Uterus (tissue), 4 donors: ENCODE measurements around the gene UXS1. TPM values are rescaled to one million over a fixed set of nuclear protein-coding genes. Genes with fewer than 3 reads are reported as not detected.

ENCODE experiments used
- DNase-seq, 2 donors: peaks; one replicate each; pipeline ENCODE4 v3.0.0-alpha.2; 2019 to 2020
- H3K27ac ChIP-seq, 2 donors: fragments of 200-600 bp; sonication (generic); 1 replicate in 1 of 2; 2 replicates in 1 of 2; pipeline ENCODE4 v1.5.1; 2016 to 2018
- H3K27me3 ChIP-seq, 2 donors: fragments of 200-600 bp; sonication (generic); one replicate each; pipeline ENCODE4 v1.5.1; 2018 to 2019; ENCODE audit warnings: control low read depth in 1 of 2
- H3K36me3 ChIP-seq, 2 donors: fragments of 200-600 bp; sonication (generic); one replicate each; pipeline ENCODE4 v1.5.1; 2019; ENCODE audit warnings: control low read depth in 1 of 2
- H3K4me1 ChIP-seq, 2 donors: fragments of 200-600 bp; sonication (generic); one replicate each; pipeline ENCODE4 v1.5.1; 2018 to 2019; ENCODE audit warnings: control low read depth in 1 of 2
- H3K4me3 ChIP-seq, 2 donors: fragments of 200-600 bp; sonication (generic); 1 replicate in 1 of 2; 2 replicates in 1 of 2; pipeline ENCODE4 v1.5.1; 2018 to 2019; ENCODE audit warnings: mild to moderate bottlenecking in 1 of 2
- H3K9me3 ChIP-seq, 2 donors: fragments of 200-600 bp; sonication (generic); one replicate each; pipeline ENCODE4 v1.5.1; 2019; ENCODE audit warnings: control low read depth in 1 of 2
- POLR2A ChIP-seq, 2 donors: fragments of 450-650 bp; IDR thresholded peaks; one replicate each; pipeline ENCODE4 v1.6.1; 2016; ENCODE audit warnings: antibody characterized with exemption in 2 of 2, mild to moderate bottlenecking in 1 of 2, moderate library complexity in 1 of 2
- intact Hi-C: fragments of 100-400 bp; cut with DNase I; formaldehyde crosslinking; loops from one replicate; pipeline ENCODE4 v1.15.1; 2023; ENCODE audit warnings: low total_unique reads
- total RNA-seq, 4 donors: library from RNA; depleted of rRNA in 3 of 4; stranded (reverse); fragments of >200 nt in 3 of 4; gene quantifications; one replicate each; pipeline versions ENCODE4 v1.1.0 to v1.2.4, GENCODE V29; 2014 to 2023
- TF ChIP-seq, protein P1 (sequence below), 4 experiments: fragments of 200-600 bp in 2 of 4; fragments of 450-650 bp in 2 of 4; sonication (generic) in 2 of 4; IDR thresholded peaks; one replicate each; pipeline ENCODE4 v1.5.1; 2016 to 2019; ENCODE audit warnings: antibody characterized with exemption in 4 of 4, mild to moderate bottlenecking in 2 of 4, moderate library complexity in 1 of 4
- donor health status: DM: yes; HTN: yes; CAD: no.

The UXS1 gene
- total RNA-seq, 4 donors from 2014 or later = 26.2 to 103 (median 74.8) TPM

DNA sequence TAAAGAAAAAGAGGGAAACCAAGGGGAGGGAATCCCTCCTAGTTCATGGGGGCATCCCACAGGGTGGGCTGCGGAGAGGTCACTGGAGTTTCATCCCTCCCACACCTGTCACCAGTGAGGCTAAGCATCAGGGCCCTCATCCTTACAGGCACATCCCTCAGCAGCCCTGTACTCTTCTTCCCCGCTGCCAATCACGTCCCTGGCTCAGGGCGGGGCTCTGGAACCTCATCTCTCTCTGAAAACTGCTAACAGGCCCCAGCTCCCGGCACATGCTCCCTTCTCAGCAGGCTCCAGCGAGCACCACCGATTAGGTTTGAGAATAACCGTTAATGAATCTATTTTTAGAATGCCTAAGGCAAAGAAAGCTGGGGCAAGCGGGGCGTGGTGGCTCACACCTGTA lies 13.0 kb downstream of the UXS1 start:
- H3K4me1 ChIP-seq = no peaks in the 10 kb centered on the region
- no peaks in the 10 kb centered on the region for H3K36me3 ChIP-seq
- DNase-seq = no peak
- TF ChIP-seq POLR2A (IDR thresholded peaks at IDR 0.05) = no peak
- TF ChIP-seq, protein P1, sequence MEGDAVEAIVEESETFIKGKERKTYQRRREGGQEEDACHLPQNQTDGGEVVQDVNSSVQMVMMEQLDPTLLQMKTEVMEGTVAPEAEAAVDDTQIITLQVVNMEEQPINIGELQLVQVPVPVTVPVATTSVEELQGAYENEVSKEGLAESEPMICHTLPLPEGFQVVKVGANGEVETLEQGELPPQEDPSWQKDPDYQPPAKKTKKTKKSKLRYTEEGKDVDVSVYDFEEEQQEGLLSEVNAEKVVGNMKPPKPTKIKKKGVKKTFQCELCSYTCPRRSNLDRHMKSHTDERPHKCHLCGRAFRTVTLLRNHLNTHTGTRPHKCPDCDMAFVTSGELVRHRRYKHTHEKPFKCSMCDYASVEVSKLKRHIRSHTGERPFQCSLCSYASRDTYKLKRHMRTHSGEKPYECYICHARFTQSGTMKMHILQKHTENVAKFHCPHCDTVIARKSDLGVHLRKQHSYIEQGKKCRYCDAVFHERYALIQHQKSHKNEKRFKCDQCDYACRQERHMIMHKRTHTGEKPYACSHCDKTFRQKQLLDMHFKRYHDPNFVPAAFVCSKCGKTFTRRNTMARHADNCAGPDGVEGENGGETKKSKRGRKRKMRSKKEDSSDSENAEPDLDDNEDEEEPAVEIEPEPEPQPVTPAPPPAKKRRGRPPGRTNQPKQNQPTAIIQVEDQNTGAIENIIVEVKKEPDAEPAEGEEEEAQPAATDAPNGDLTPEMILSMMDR (IDR thresholded peaks at IDR 0.05) = no peak
- H3K27ac ChIP-seq = no peak overlapping the region
- no peaks in the 10 kb centered on the region for H3K9me3 ChIP-seq
- H3K4me3 ChIP-seq = no peak overlapping the region
- intact Hi-C loops = no loop called here
- H3K27me3 ChIP-seq = no peaks in the 10 kb centered on the region

DNA sequence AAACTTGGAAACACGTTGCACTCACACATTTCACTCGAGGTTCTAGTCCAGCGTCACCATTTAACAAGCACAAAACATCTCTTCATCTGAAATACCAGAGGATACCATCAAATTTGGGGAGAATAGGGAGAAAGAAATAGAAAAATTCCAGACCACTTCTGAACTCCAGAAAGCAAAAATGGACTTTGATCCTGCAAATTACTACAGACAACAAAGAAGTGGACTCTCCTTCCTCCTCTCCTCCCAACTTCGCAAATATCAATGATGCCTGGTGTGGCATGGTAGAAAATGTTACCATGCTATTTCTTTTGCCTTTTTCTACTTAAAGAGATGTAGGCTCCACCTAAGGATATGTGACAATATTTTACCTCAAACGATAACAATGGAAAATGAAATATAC lies 13.5 kb downstream of the UXS1 start:
- no peak overlapping the region for H3K4me3 ChIP-seq
- H3K9me3 ChIP-seq = no peaks in the 10 kb centered on the region
- intact Hi-C loops = no loop called here
- no peak overlapping the region for H3K27ac ChIP-seq
- H3K27me3 ChIP-seq = no peaks in the 10 kb centered on the region
- H3K36me3 ChIP-seq = no peaks in the 10 kb centered on the region
- H3K4me1 ChIP-seq = no peaks in the 10 kb centered on the region
- DNase-seq = no peak
- TF ChIP-seq, protein P1 (IDR thresholded peaks at IDR 0.05) = no peak
- no peak for TF ChIP-seq POLR2A (IDR thresholded peaks at IDR 0.05)

DNA sequence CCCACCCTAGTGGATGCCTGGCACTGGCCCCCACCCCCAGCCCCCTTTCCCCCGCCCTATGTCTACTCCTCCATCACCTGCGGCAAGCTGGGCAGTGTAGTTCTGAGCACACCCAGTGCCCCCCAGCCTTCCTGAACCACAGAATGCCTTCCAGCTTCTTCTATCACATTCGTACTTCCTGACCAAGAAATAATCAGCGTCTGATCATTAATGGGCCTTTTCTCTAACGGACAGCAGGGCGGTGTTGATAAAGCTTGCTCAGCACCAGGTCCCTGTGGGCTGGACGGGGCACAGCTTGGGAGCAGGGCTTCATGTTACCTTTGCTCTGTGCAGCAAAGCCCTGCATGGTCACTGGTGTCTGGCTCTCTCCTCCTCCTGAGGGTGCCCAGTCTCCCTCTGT lies 15.4 kb downstream of the UXS1 start:
- H3K36me3 ChIP-seq = no peaks in the 10 kb centered on the region
- no peak overlapping the region for H3K4me3 ChIP-seq
- H3K9me3 ChIP-seq = no peaks in the 10 kb centered on the region
- H3K4me1 ChIP-seq = no peaks in the 10 kb centered on the region
- H3K27ac ChIP-seq = no peak overlapping the region
- intact Hi-C loops = no loop called here
- H3K27me3 ChIP-seq = no peaks in the 10 kb centered on the region
- TF ChIP-seq, protein P1 (IDR thresholded peaks at IDR 0.05) = no peak
- TF ChIP-seq POLR2A (IDR thresholded peaks at IDR 0.05) = no peak
- no peak for DNase-seq

DNA sequence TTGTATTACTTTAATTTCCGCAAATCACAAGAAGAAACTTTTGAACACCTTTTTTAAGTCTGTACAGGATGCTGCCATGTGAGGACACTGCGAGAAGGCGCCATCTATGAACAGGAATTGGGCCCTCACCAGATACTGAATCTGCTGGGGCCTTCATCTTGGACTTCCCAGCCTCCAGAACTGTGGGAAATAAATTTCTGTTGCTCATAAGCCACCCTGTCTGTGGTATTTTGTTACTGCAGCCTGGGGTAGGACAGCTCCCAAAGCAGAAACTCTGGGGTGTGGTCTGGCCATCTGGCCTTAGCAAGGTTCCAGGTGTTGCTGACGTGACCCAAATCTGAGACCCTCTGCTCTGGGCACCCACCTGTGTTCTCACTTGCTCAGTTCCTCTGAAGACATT lies 16.5 kb downstream of the UXS1 start:
- H3K27ac ChIP-seq = no peak overlapping the region
- intact Hi-C loops = no loop called here
- TF ChIP-seq, protein P1 (IDR thresholded peaks at IDR 0.05) = no peak
- no peak for TF ChIP-seq POLR2A (IDR thresholded peaks at IDR 0.05)
- DNase-seq = no peak
- no peaks in the 10 kb centered on the region for H3K36me3 ChIP-seq
- H3K27me3 ChIP-seq = no peaks in the 10 kb centered on the region
- no peaks in the 10 kb centered on the region for H3K9me3 ChIP-seq
- H3K4me3 ChIP-seq = no peak overlapping the region
- no peaks in the 10 kb centered on the region for H3K4me1 ChIP-seq

DNA sequence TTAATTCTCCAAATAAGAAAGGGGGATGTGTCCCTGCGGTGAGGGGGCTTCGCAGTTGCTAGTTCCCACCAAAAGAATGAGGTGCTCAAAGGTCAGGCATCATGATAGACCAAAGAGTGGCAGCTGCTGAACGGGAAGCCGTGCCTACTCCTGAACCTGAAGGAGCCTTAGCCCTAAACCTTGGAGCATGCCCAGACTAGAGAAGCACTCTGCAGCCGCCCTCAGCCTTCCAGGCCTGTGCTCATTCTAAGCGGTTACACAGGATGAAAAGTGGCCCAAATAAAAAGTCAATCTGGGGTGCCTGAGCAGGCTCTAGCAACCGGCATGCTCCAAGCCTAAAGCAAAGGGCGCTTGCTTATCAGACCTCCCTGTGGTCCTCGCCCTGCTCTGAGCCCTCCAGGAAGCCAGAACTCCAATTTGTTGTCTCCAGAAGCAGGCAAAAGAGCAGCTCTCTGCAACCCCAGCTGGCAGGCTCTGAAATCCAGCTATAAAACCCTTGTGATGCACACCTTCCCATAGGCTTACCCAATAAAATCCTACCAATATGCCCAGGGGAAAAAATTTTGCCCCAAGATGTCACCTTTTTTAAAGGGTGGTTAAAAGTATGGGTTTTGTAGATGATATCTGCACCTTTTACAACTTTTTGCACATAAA lies 17.5 kb downstream of the UXS1 start:
- intact Hi-C loops = no loop called here
- DNase-seq = no peak
- no peaks in the 10 kb centered on the region for H3K9me3 ChIP-seq
- H3K27ac ChIP-seq = no peak overlapping the region
- H3K4me3 ChIP-seq = no peak overlapping the region
- no peaks in the 10 kb centered on the region for H3K36me3 ChIP-seq
- H3K27me3 ChIP-seq = no peaks in the 10 kb centered on the region
- TF ChIP-seq, protein P1 (IDR thresholded peaks at IDR 0.05) = no peak
- no peak for TF ChIP-seq POLR2A (IDR thresholded peaks at IDR 0.05)
- H3K4me1 ChIP-seq = no peaks in the 10 kb centered on the region
